GM21737 (cell line): ENCODE results near the gene RBM12.
A peak's percentile ranks its signal among the peaks of the same experiment; 100 is the strongest.
"Not testable (repeated sequence)": the region's sequence is repeated elsewhere in the genome, so short reads cannot be mapped to it uniquely, and the experiment has no call there.

ENCODE experiments used
- ATAC-seq: cut with Tn5 transposase; IDR thresholded peaks from one replicate; pipeline ENCODE4 v1.9.1; 2021; ENCODE audit warnings: mild to moderate bottlenecking, moderate library complexity; ENCODE audit not compliant: unreplicated experiment

Gene RBM12

GRCh38 chr20:35699127-35699956, 34.6 kb upstream of the RBM12 start, which contains the start of the genes NFS1 and ROMO1:
Gene NFS1, minus strand, starts transcription at chr20:35699352. Its CDS starts 64 bp downstream, at chr20:35699288.
Gene ROMO1, plus strand, starts transcription at chr20:35699405. Its CDS starts 228 bp downstream, at chr20:35699633.
- peak; percentile 65 for ATAC-seq

GRCh38 chr20:35698298-35699126, 33.8 kb upstream of the RBM12 start:
- ATAC-seq = peak; percentile 17

- ATAC-seq = no peak
These were observed 33.1 kb upstream of the RBM12 start for GRCh38 chr20:35697696-35698297.

DNA sequence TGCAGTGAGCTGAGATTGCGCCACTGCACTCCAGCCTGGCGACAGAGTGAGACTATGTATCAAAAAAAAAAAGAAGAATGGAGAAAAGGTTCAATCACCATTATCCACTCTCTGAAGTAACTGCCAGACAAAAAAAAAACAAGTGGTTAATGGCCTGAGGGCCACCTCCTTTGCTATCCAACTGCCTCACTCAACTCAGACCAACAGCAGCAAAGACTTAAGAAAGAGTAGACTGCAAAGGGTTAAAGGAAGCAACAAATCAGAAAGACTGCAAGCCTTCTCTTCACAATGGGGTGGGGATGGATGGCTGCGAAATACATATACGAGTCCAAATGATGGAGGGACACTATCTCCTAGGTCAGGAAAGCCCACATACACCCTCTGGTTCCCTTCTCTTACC, 31.3 kb upstream of the RBM12 start:
- no peak for ATAC-seq

DNA sequence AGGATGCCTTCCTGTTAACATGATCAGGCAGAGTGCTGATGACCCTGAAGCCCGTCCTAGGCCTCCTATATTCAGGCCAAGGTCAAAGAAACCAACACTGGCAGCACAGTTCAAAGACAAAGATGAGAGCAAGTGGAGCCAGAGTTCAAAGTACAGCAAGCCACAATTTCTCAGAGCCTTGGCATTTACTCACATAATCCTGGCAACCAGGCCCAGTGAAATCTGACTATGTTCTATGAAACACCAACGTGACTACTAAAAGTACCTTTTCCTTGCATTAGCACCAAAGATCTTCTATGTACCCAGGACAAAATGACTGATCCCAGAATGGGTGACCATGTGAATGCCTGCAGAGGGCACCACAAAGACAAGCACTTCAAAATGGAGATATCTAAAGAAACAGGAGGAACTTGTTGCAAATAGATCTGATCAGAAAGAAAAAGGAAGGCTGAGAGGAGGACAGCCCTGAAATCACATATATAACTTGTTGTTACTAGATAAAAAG, 30.6 kb upstream of the RBM12 start:
- ATAC-seq = no peak

- no peak for ATAC-seq
These were observed 25.6 kb upstream of the RBM12 start for GRCh38 chr20:35690265-35690664.

DNA sequence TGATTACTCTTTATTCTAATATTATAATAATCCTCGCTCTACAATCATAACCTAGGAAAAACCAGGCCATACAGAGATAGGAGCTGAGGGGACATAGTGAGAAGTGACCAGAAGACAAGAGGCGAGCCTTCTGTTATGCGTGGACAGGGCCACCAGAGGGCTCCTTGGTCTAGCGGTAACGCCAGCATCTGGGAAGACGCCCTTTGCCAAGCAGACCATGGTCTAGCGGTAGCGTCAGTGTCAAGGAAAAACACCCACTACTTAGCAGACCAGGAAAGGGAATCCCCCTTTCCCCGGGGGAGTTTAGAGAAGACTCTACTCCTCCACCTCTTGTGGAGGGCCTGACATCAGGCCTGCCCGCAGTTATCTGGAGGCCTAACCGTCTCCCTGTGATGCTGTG, 22.2 kb upstream of the RBM12 start:
- ATAC-seq = not testable (repeated sequence)

DNA sequence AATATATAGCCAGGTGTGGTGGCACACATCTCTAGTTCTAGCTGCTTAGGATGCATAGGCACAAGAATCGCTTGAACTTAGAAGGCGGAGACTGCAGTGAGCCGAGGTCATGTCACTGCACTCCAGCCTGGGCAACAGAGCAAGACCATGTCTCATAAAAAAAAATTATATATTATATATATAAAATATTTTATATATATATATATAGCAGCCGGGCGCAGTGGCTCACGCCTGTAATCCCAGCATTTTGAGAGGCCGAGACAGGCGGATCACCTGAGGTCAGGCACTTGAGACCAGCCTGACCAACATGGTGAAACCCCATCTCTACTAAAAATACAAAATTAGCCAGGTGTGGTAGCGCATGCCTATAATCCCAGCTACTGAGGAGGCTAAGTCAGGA, 20.7 kb upstream of the RBM12 start:
- ATAC-seq = not testable (repeated sequence)

- no peak for ATAC-seq
These were observed 17.3 kb upstream of the RBM12 start for GRCh38 chr20:35681960-35682359.

DNA sequence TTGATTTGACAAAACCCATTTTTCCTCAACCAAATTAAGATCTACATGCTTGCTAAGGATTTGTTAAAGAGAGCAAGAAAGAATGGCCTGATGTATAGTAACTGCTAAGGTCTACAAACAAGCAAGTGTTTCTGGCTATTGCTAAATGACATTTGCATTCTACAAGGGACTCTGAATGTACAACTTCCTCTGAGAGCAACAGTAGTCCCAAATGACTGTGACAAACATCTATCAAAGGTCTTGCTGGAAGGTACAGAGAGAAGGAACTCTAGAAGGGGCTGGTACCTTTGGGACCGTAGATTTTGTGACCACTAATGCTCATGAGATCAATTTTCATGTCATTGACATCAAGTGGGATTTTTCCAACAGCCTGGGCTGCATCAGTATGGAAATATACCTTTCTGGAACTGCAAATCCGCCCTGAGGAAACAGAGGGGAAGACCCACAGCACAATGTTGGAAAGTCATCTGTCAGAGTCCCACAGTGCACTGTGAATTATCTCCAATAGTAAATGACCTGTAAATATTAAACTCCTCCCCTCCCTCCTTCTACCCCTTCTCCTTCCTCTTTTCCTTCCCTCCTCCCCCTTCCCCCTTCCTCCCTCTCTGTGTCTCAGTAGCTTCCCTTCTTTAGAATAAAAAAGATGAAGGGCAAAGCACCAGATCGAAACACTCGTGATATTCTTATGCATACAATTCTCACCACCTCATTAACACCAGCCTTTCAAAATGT, 15.9 kb upstream of the RBM12 start:
- no peak for ATAC-seq

DNA sequence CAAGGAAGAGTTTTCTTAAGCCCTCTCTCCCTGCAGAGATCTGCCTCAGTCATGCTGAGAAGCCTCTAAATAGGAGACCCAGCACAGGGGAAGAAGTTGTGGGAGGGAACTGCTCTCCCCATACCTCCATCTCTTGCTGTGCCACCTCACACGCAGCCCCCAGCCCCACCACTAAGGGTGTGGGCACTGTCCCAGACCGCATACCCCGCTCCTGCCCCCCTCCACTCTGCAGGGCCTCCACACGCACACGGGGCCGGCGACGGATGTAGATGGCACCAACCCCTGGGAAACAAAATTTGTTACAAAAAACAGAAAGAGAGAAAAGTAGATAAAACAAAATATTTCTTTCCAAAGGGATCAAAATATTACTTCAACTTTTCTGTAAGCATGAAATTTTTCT, 10.2 kb upstream of the RBM12 start:
- no peak for ATAC-seq

GRCh38 chr20:35673884-35674283, 9.2 kb upstream of the RBM12 start:
- no peak for ATAC-seq

GRCh38 chr20:35669681-35670080, 5.0 kb upstream of the RBM12 start:
- no peak for ATAC-seq

GRCh38 chr20:35669221-35669620, 4.5 kb upstream of the RBM12 start:
- no peak for ATAC-seq

DNA sequence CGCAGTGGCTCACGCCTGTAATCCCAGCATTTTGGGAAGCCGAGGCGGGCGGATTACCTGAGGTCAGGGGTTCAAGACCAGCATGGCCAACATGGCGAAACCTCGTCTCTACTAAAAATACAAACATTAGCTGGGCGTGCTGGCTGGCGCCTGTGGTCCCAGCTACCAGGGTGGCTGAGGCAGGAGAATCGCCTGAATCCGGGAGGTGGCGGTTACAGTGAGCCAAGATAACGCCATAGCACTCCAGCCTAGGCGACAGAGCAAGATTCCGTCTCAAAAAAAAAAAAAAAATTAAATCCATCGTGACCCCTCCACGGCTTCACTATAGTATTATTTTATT, 1.2 kb upstream of the RBM12 start:
- ATAC-seq = no peak

GRCh38 chr20:35663516-35664465, 909 bp downstream of the RBM12 start:
- peak; percentile 34 for ATAC-seq

DNA sequence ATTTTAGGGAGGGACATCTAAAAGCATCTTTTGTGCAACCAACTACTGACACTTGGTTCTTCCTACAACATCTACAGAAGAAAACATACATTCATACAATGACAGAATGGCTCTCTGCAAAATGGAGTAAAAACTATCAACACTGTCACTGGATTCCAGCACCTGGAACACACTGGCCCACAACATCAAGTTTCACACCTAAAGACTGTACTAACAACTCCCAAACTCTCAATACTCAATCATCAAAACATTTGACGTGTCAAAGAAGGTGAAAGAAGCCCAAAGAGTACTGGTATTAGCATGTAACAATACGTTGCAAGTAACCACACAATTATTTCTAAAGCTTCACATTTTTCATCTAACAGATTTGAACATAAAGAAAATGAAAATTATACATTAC, 2.1 kb downstream of the RBM12 start:
- no peak for ATAC-seq

DNA sequence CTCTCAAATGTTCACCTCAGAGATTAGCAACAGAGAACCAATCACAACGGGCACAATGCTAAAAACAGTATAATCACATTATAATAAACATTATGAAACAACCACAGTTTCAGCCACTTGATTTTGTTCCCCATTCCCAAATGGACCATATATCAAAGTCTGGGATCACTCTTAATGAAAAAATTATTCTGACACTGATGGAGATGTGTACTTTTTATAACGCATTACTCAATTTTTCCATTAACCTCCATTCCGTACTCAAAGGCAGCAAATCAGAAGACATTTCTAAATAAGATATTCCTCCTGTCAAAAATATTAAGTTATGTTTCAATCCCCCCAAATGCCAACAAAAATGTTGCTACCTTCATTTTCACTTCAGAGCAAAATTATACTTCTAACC, 2.8 kb downstream of the RBM12 start:
- ATAC-seq = no peak

DNA sequence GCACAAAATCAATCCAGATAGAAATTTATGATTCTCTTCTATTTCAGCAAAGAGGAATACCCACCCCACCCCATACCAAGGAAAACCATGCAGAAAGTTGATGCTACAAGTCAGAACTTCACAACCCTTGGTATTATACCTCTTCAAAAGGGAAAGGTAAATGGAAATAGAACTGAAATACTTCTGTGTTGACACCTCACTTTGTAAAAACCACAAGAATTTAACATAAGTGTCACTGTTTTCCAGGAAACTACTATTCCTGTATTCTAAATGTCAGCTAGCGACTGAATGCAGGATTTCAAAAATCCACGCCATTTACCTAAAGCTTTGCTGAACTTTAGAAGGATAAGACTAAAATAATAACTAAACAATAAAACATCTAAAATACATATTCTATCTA, 3.6 kb downstream of the RBM12 start:
- ATAC-seq = no peak
